ENCODE results near the gene TMEM151A.

DNA sequence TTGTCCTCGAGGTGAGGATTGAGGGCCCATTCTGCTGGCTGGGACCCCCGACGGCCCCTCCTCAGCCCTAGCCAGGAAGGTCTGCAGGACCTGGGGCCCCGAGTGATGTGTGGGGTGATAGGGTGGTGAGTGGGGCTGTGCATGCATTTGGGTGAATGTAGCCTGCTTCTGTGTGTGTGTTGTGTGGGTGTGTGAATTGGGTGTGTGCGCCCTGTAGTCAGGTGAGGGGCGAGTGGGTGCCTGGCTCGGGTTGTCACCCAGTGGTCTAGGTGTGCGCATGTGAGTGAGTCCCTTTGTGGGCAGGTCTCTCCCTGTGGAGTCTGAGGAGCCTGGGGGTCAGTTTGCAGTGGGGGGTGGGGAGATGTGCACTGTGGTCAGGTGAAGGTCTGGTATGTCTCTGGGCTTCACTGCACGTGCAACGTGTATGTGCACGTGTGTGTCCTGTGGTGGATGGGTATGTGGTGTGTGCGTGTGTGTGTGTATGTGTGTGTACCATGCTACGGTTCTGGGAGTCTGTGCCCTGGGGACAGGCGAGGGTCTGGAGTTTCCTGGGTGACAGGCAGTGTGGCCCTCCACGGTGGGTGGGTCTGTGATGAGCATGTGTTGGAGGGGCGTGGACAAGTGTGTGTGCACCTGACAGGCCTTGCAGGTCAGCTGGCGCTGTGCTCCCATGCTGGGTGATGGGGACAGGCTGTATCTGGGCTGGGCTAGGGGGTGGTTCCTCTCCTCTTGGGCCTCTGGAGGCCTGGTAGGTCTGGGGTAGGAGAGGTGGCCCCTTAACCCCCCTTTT is 1.0 kb downstream of the TMEM151A start:
- TF ChIP-seq, protein P1, sequence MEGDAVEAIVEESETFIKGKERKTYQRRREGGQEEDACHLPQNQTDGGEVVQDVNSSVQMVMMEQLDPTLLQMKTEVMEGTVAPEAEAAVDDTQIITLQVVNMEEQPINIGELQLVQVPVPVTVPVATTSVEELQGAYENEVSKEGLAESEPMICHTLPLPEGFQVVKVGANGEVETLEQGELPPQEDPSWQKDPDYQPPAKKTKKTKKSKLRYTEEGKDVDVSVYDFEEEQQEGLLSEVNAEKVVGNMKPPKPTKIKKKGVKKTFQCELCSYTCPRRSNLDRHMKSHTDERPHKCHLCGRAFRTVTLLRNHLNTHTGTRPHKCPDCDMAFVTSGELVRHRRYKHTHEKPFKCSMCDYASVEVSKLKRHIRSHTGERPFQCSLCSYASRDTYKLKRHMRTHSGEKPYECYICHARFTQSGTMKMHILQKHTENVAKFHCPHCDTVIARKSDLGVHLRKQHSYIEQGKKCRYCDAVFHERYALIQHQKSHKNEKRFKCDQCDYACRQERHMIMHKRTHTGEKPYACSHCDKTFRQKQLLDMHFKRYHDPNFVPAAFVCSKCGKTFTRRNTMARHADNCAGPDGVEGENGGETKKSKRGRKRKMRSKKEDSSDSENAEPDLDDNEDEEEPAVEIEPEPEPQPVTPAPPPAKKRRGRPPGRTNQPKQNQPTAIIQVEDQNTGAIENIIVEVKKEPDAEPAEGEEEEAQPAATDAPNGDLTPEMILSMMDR (IDR thresholded peaks at IDR 0.05): no peak
- no peak for TF ChIP-seq POLR2AphosphoS5 (IDR thresholded peaks at IDR 0.05)
